ENCODE measurements around the gene B4GALT7.
"Not testable (repeated sequence)": the region's sequence is repeated elsewhere in the genome, so short reads cannot be mapped to it uniquely, and the experiment has no call there.

Gene B4GALT7

DNA sequence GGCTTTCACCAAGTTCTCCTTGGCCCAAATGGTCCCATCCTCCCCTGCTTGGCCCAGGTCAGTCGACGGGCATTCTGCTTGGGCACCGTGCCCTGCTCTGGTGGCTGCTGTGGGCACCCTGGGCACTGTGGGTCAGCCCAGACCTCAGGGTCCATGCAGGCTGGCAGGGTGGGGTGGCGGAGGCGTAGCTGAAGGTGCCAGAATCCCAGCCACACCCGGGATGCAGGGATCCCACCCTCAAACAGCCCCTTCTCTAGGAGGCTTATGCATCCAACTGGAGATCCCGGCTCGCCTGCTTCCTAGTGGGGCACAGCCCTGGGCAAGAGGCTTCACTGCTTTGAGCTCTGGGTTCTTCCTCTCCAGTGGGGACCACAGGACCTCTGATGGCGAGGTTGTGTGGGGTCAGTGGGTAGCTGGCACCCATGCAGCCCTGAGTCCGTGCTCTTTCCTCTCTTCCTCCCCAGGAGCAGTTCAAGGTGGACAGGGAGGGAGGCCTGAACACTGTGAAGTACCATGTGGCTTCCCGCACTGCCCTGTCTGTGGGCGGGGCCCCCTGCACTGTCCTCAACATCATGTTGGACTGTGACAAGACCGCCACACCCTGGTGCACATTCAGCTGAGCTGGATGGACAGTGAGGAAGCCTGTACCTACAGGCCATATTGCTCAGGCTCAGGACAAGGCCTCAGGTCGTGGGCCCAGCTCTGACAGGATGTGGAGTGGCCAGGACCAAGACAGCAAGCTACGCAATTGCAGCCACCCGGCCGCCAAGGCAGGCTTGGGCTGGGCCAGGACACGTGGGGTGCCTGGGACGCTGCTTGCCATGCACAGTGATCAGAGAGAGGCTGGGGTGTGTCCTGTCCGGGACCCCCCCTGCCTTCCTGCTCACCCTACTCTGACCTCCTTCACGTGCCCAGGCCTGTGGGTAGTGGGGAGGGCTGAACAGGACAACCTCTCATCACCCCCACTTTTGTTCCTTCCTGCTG, 9.4 kb downstream of the B4GALT7 start:
- DNase-seq (ENCODE audit: low spot score) = no peak

GRCh38 chr5:177610131-177610769, 10.3 kb downstream of the B4GALT7 start:
- no peak for DNase-seq (ENCODE audit: low spot score)

GRCh38 chr5:177610770-177611445, 11.0 kb downstream of the B4GALT7 start:
- no peak for DNase-seq (ENCODE audit: low spot score)

- DNase-seq (ENCODE audit: low spot score) = no peak
These were observed 11.7 kb downstream of the B4GALT7 start for GRCh38 chr5:177611446-177612214.

DNA sequence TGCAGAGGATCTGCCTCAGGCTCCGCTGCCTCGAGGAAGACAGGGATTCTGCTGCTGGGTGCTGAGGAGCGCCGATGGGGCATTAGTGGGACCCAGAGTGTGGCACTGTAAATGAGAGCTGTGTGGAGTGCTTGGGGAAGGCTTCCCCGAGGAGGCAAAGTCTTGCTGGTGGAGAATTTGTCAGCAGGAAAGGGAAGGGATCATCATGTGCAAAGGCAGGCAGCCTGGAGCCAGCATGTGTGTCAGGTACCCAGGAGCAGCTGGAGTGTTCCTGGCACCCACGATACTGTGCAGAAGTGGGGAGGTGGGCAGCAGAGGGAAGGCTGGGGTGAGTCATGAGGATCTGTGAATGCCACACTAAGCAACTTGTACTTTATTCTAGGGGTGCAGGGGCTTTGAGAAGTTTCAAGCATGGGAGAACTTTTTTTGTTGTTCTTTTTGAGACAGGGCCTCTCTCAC, 12.3 kb downstream of the B4GALT7 start:
- no peak for DNase-seq (ENCODE audit: low spot score)

- DNase-seq (ENCODE audit: low spot score) = no peak
These were observed 20.6 kb downstream of the B4GALT7 start for GRCh38 chr5:177620560-177620959.

- DNase-seq (ENCODE audit: low spot score) = not testable (repeated sequence)
These were observed 24.2 kb downstream of the B4GALT7 start for GRCh38 chr5:177624172-177624571.

DNA sequence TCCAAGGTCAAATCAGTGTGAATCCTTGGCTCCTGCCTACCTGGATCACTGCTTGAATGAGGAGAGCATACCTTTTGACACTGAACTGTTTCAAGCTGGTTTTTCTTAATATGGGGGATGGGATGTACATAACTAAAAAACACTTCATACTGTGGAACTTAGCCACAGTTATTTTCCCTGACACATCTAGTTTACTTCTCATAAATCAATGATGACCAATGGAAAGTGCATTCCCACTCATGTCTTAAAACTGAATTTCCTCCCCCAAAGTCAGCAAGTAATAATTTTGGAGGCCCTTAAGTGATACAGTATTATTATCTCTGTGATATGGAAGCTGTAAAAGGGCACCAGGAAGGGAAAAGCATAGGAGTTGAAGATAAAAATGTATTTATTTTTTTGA, 30.3 kb downstream of the B4GALT7 start:
- DNase-seq (ENCODE audit: low spot score) = not testable (repeated sequence)

DNA sequence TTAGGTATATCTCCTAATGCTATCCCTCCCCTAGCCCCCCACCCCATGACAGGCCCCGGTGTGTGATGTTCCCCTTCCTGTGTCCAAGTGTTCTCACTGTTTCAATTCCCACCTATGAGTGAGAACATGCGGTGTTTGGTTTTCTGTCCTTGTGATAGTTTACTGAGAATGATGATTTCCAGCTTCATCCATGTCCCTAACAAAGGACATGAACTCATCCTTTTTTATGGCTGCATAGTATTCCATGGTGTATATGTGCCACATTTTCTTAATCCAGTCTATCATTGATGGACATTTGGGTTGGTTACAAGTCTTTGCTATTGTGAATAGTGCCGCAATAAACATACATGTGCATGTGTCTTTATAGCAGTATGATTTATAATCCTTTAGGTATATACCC, 35.0 kb downstream of the B4GALT7 start:
- not testable (repeated sequence) for DNase-seq (ENCODE audit: low spot score)

DNA sequence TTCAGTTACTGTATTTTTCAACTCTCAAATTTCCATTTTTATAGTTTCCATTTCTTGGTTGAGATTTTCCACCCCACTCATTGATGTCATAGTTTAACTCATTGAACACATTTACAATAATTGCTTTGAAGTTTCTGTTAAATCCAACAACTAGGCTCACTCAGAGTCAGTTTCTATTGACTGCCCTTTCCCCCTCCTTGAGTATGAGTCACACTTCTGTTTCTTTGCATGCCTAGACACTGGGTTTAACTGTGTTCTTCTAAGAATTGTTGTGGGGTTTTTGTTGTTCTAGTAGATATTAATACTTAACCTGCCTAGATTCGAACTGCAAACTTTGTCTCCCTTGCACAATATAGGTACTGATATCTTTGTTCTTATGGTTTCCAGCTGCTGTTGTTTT, 45.5 kb downstream of the B4GALT7 start:
- not testable (repeated sequence) for DNase-seq (ENCODE audit: low spot score)

DNA sequence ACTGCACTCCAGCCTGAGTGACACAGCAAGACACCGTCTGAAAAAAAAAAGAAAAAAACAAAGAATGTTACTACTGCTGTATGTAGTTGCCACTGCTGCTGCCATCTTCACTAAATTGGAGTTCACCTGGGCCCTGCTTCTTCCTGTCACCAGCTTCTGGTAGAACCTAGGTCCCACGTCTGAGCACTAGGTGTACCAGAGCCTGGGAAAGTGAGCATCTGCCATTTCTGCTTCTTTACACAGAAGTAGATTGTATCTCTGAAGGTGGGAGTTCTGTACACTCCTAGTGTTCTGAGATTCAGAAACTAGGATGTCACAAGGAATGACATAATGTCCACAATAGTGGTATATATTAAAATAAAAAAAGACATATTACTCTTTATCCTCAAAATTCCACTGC, 51.3 kb downstream of the B4GALT7 start:
- not testable (repeated sequence) for DNase-seq (ENCODE audit: low spot score)

DNA sequence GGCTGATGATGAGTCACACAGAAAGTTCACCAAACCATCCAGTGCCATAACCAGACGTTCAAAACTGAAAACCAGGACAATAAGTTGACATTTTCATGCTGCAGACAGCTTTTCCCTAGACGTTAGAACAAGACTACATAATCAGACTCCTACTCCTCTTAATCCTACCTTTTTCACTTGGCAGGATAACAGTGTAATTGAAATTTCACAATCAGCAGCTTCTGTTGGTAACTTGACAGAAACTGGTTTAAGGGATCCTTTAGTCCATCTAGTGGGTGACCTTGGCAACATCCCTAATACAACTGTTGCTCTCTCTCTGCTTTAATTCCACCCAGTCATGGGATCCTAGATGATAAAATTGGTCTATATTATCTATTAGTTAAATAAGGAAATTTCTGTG, 57.9 kb downstream of the B4GALT7 start:
- not testable (repeated sequence) for DNase-seq (ENCODE audit: low spot score)

GRCh38 chr5:177658542-177658941, 58.6 kb downstream of the B4GALT7 start:
- not testable (repeated sequence) for DNase-seq (ENCODE audit: low spot score)

Data from HuH-7 (cell line).